SIG-M5 (cell line): ENCODE measurements around the gene SYCE3.

Experiments used
- DNase-seq: peaks from one replicate; lab custom pipeline; 2025; lab: John Stamatoyannopoulos, UW

Gene SYCE3

GRCh38 chr22:50600538-50600937 lies 37.8 kb upstream of the SYCE3 start, which contains the start of gene MAPK8IP2:
TSS of gene MAPK8IP2 (plus strand) at chr22:50600793. CDS start at chr22:50600819, 26 bp downstream.
- DNase-seq: no peak

GRCh38 chr22:50599816-50600455 lies 37.2 kb upstream of the SYCE3 start:
- no peak for DNase-seq

- DNase-seq: no peak
Measured at GRCh38 chr22:50597097-50597496, 34.4 kb upstream of the SYCE3 start.

GRCh38 chr22:50595189-50595588 lies 32.5 kb upstream of the SYCE3 start:
- DNase-seq: no peak

- DNase-seq: no peak
Measured at GRCh38 chr22:50587407-50587806, 24.7 kb upstream of the SYCE3 start.

GRCh38 chr22:50586416-50586815 lies 23.7 kb upstream of the SYCE3 start:
- no peak for DNase-seq

- DNase-seq: no peak
Measured at GRCh38 chr22:50585781-50586180, 23.1 kb upstream of the SYCE3 start.

GRCh38 chr22:50585238-50585637 lies 22.5 kb upstream of the SYCE3 start:
- DNase-seq: no peak

GRCh38 chr22:50584106-50585096 lies 21.7 kb upstream of the SYCE3 start:
- DNase-seq: no peak

- no peak for DNase-seq
Measured at GRCh38 chr22:50583294-50583861, 20.7 kb upstream of the SYCE3 start.

- peak; percentile 86 for DNase-seq
Measured at GRCh38 chr22:50582493-50583293, 20.0 kb upstream of the SYCE3 start, which contains the start of gene CHKB. TSS of gene CHKB (minus strand) at chr22:50582849. CDS start at chr22:50582781, 68 bp downstream.

GRCh38 chr22:50581950-50582492 lies 19.3 kb upstream of the SYCE3 start:
- no peak for DNase-seq

- no peak for DNase-seq
Measured at GRCh38 chr22:50581031-50581949, 18.6 kb upstream of the SYCE3 start.

- no peak for DNase-seq
Measured at GRCh38 chr22:50579752-50580151, 17.0 kb upstream of the SYCE3 start.

- DNase-seq: no peak
Measured at GRCh38 chr22:50578776-50579310, 16.1 kb upstream of the SYCE3 start.

- no peak for DNase-seq
Measured at GRCh38 chr22:50577987-50578775, 15.5 kb upstream of the SYCE3 start, which contains the start of gene CPT1B. TSS of gene CPT1B (minus strand) at chr22:50578427. CDS start at chr22:50577915, 512 bp downstream.

GRCh38 chr22:50577697-50577986 lies 14.9 kb upstream of the SYCE3 start:
- no peak for DNase-seq

GRCh38 chr22:50576806-50577696 lies 14.3 kb upstream of the SYCE3 start:
- no peak for DNase-seq
